Smooth muscle cell of trachea (primary cell): ENCODE measurements around the gene EIF6. TPM values are rescaled to one million over a fixed set of nuclear protein-coding genes. Genes with fewer than 3 reads are reported as not detected.

Experiments used
- total RNA-seq: library from RNA; depleted of rRNA; stranded (reverse); fragments of >200 nt; gene quantifications from 2 replicates; pipeline ENCODE4 v1.2.1, GENCODE V29; 2014

The EIF6 gene
- total RNA-seq, result 104 and 140 TPM in 2 replicates

DNA sequence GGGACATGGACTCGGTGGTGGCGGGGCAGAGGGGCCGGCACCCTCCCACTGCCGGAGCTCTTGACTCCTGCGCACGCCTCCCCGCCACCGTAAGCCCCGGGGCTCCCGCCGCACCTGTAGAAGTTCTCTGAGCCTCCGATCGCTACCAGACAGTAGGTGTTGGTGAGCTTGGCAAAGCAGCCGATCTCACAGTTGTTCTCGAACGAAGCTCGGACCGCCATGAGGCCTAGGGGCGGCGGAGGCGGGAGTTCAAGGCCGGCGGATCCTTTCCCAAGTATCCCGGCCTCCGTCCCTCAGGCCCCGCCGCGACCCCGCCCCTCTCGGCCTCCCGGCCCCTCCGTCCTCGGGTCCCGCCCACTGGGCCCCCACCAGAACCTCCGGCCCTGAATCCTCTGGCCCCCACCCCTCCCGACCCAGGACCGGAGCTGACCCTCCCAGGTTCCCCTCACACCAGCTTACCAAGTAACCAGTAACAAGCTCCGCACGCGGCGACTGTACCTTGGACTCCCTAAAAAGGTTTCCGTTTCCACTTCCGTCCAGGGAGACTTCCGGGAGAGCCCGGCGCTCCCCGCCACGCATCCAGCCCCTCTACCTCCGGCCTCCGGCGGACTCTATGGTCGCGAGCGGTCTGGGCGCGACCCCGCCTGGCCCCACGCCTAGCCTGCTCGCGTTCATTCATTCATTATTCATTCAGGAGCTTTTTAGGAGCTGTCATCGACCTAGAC is at the start of gene EIF6:
TSS of gene EIF6 (minus strand) at position 506 of the 725 bp plus-strand sequence. CDS start at position 221, 285 bp downstream.

DNA sequence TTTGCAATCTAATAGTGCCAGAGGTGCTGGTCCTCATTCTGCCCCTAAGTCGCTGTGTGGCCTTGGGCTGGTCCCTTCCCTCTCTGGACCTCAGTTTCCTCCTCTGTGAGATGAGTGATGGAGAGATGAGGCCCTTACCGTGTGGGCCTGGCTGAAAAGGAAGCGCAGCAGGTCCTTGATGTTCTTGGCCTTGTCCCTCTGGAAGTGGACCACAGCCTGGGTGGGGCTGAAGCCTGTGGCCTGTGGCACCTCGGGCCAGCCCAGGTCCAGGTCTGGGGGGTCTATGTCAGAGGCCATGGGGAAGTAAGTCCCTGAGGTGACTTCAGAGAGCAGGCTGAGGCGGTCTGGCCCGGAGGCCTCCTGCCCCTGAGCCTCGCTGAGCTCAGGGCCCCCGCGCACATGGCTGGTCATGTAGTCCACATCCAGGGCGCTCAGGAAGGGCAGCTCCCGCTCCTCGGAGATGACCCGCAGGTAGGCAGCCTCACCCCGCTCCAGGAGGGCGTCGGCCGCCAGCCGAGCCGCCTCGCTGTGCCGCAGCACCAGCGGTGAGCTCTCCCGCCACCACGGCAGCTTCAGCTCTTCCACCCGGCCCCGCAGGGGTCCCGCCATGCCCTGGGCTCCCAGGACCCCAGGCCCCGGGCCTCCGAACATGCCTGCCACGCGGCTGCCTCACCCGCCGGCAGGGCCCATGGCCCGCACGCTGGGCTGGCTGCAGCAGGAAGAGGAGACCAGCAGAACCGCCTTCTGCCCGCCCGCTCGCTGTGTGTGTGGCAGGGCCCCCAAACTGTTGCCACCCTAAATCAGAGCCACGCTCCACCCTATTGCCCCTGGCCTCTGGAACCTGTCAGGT is 7.3 kb upstream of the EIF6 start, which contains the start of gene FAM83C:
TSS of gene FAM83C (minus strand) at position 772 of the 850 bp plus-strand sequence. CDS start at position 651, 121 bp downstream.

DNA sequence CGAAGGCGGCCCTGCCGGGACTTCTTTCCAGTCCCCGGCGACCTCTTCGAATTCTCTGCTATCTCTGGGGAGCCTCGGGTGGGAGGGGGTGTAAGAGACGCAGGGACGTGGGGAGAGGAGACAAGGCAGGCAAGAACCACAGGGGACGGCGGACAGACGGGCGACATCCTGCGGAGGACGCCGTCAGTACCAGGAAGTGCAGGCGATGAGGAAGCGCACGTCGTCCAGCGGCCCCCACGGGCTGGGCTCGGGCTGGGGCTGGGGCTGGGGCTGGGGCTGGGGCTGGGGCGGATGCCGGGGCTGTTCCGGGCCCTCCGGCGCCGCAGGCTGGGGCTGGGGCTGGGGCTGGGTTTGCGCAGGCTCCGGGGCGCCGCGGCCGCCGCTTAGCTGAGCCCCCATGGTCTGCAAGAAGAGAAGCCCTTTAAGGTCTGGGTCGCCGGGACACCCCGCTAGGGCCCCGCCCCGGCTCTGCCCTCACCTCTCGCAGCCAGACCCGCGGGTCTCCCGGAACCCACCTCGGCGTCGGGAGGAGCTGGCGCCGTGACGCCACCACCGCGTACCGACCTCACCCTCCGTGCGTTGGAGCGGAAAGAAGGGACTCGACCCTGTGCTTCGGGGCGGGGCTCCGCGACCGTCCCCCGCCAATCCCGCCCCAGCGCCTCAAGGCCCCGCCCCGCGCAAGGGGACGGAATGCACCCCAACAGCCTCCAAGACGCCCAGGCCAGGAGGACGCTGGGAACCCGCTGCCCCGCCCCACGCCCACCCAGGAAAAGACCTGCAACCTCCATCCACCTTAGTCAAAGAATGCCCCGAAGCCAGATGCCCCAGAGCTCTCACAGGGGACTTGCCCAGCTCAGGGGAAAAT is 6.8 kb downstream of the EIF6 start, which contains the start of gene MMP24OS:
TSS of gene MMP24OS (minus strand) at position 592 of the 865 bp plus-strand sequence. CDS start at position 399, 193 bp downstream.

Other genes starting within 250 kb of the EIF6 start
- 86.2 and 90.2 TPM in 2 replicates for gene TRPC4AP, start 192.0 kb downstream of the EIF6 start, total RNA-seq
- gene EDEM2, start 137.4 kb downstream of the EIF6 start, total RNA-seq, result 46.5 and 82.0 TPM in 2 replicates
- 36.4 and 49.1 TPM in 2 replicates for gene PROCR, start 112.7 kb downstream of the EIF6 start, total RNA-seq
- 0.29 and 0.50 TPM in 2 replicates for gene MMP24, start 58.1 kb downstream of the EIF6 start, total RNA-seq
- gene MMP24OS, start 6.7 kb downstream of the EIF6 start, total RNA-seq, result 16.0 and 35.1 TPM in 2 replicates
- gene FAM83C, start 7.7 kb upstream of the EIF6 start, total RNA-seq, result not detected in 2 replicates
- 28.5 and 34.2 TPM in 2 replicates for gene UQCC1, start 127.2 kb upstream of the EIF6 start, total RNA-seq
- gene GDF5, start 153.5 kb upstream of the EIF6 start, total RNA-seq, result 13.1 and 49.1 TPM in 2 replicates
- gene CEP250, start 170.8 kb upstream of the EIF6 start, total RNA-seq, result 35.1 and 52.8 TPM in 2 replicates
- not detected in 2 replicates for gene C20orf173, start 244.9 kb upstream of the EIF6 start, total RNA-seq